ENCODE data around the gene GFY. TPM values are rescaled to one million over a fixed set of nuclear protein-coding genes. Genes with fewer than 3 reads are reported as not detected.

GFY gene
- total RNA-seq, 1 donor, result not detected

- peak overlapping the region; percentile 12 for H3K4me3 ChIP-seq (ENCODE audit: low read depth, low read length)
- DNase-seq (ENCODE audit: low read depth), result peak; percentile 53
- TF ChIP-seq CTCF (IDR thresholded peaks at IDR 0.05; ENCODE audit: insufficient read depth, low read depth, low read length), result no peak
Measured at GRCh38 chr19:49421039-49421877, 3.9 kb upstream of the GFY start.

- DNase-seq (ENCODE audit: low read depth), result no peak
- H3K4me3 ChIP-seq (ENCODE audit: low read depth, low read length), result no peak overlapping the region
- TF ChIP-seq CTCF (IDR thresholded peaks at IDR 0.05; ENCODE audit: insufficient read depth, low read depth, low read length), result no peak
Measured at GRCh38 chr19:49421878-49422202, 3.3 kb upstream of the GFY start.

- no peak overlapping the region for H3K4me3 ChIP-seq (ENCODE audit: low read depth, low read length)
- peak; percentile 37 for TF ChIP-seq CTCF (IDR thresholded peaks at IDR 0.05; ENCODE audit: insufficient read depth, low read depth, low read length)
- DNase-seq (ENCODE audit: low read depth), result peak; percentile 31
Measured at GRCh38 chr19:49422407-49423070, 2.6 kb upstream of the GFY start.

- no peak for DNase-seq (ENCODE audit: low read depth)
- H3K4me3 ChIP-seq (ENCODE audit: low read depth, low read length), result no peak within 1 kb of the TSS
- TF ChIP-seq CTCF (IDR thresholded peaks at IDR 0.05; ENCODE audit: insufficient read depth, low read depth, low read length), result no peak
Measured at GRCh38 chr19:49423071-49423984, 1.9 kb upstream of the GFY start, which contains the start of gene PTH2. PTH2 (minus strand) TSS chr19:49423441; CDS start chr19:49423339, 102 bp downstream.

GRCh38 chr19:49423985-49424303, 1.2 kb upstream of the GFY start:
- H3K4me3 ChIP-seq (ENCODE audit: low read depth, low read length), result no peak overlapping the region
- TF ChIP-seq CTCF (IDR thresholded peaks at IDR 0.05; ENCODE audit: insufficient read depth, low read depth, low read length), result no peak
- no peak for DNase-seq (ENCODE audit: low read depth)

GRCh38 chr19:49425922-49426592, 869 bp downstream of the GFY start:
- no peak for TF ChIP-seq CTCF (IDR thresholded peaks at IDR 0.05; ENCODE audit: insufficient read depth, low read depth, low read length)
- no peak overlapping the region for H3K4me3 ChIP-seq (ENCODE audit: low read depth, low read length)
- DNase-seq (ENCODE audit: low read depth), result no peak

Measured in fibroblast of villous mesenchyme (primary cell).